Activated naive CD4-positive, alpha-beta T cell (primary cell): ENCODE data around the gene MACROD1.
A peak's percentile ranks its signal among the peaks of the same experiment; 100 is the strongest.

ENCODE experiments used
- DNase-seq, 4 experiments: peaks; one replicate each; lab custom pipeline; 2025; lab: John Stamatoyannopoulos, UW

Gene MACROD1

GRCh38 chr11:64076758-64077157 lies 89.2 kb downstream of the MACROD1 start:
- DNase-seq: no peak

GRCh38 chr11:64074239-64074638 lies 91.7 kb downstream of the MACROD1 start:
- DNase-seq: no peak

GRCh38 chr11:64073542-64073941 lies 92.4 kb downstream of the MACROD1 start:
- no peak for DNase-seq

GRCh38 chr11:64072871-64073270 lies 93.0 kb downstream of the MACROD1 start:
- no peak for DNase-seq

GRCh38 chr11:64072403-64072802 lies 93.5 kb downstream of the MACROD1 start:
- no peak for DNase-seq

- DNase-seq: no peak
Observed at GRCh38 chr11:64071849-64072248, 94.1 kb downstream of the MACROD1 start.

GRCh38 chr11:64070314-64070681 lies 95.6 kb downstream of the MACROD1 start:
- DNase-seq: no peak

GRCh38 chr11:64069401-64070313 lies 96.3 kb downstream of the MACROD1 start:
- DNase-seq: no peak

GRCh38 chr11:64068705-64069400 lies 97.1 kb downstream of the MACROD1 start:
- DNase-seq: no peak

- DNase-seq: no peak
Observed at GRCh38 chr11:64067230-64067993, 98.5 kb downstream of the MACROD1 start.

- no peak for DNase-seq
Observed at GRCh38 chr11:64065712-64066111, 100.2 kb downstream of the MACROD1 start.

GRCh38 chr11:64065141-64065465 lies 100.8 kb downstream of the MACROD1 start:
- no peak for DNase-seq

GRCh38 chr11:64064374-64065140 lies 101.4 kb downstream of the MACROD1 start:
- no peak for DNase-seq

GRCh38 chr11:64063777-64064176 lies 102.1 kb downstream of the MACROD1 start:
- DNase-seq: no peak

- no peak for DNase-seq
Observed at GRCh38 chr11:64062185-64063039, 103.5 kb downstream of the MACROD1 start.

- DNase-seq: peak in 2 of 4 experiments; percentile 21 to 38
Observed at GRCh38 chr11:64060861-64061444, 105.0 kb downstream of the MACROD1 start.

- no peak for DNase-seq
Observed at GRCh38 chr11:64060263-64060860, 105.6 kb downstream of the MACROD1 start.

- no peak for DNase-seq
Observed at GRCh38 chr11:64059339-64060140, 106.4 kb downstream of the MACROD1 start.

GRCh38 chr11:64058494-64058893 lies 107.4 kb downstream of the MACROD1 start:
- no peak for DNase-seq
